GM12878 (cell line): ENCODE data around the gene PLEKHG2.

Experiments
- CEBPB ChIP-seq, 2 experiments: fragments of 150-350 bp in 1 of 2; IDR thresholded peaks; 2 replicates each; pipeline ENCODE4 v1.6.1; 2012 to 2014; ENCODE audit warnings: low read depth in 2 of 2, low read length in 2 of 2, borderline replicate concordance in 1 of 2, inconsistent platforms in 1 of 2
- CTCF ChIP-seq, 3 experiments: IDR thresholded peaks in 2 of 3; conservative IDR thresholded peaks in 1 of 3; 2 replicates each; pipeline ENCODE4 v1.5.1; 2011; ENCODE audit warnings: low read depth in 3 of 3, low read length in 3 of 3, mild to moderate bottlenecking in 3 of 3, control low read depth in 2 of 3, moderate library complexity in 2 of 3, inconsistent platforms in 1 of 3, mixed read lengths in 1 of 3; ENCODE audit not compliant: control insufficient read depth in 2 of 3, insufficient read depth in 1 of 3; ENCODE audit errors: extremely low read depth in 1 of 3
- RBBP5 ChIP-seq: fragments of 200-600 bp; sonication (generic); conservative IDR thresholded peaks from 2 replicates; pipeline ENCODE4 v1.6.1; 2016

GRCh38 chr19:39471756-39472536 is 59.5 kb downstream of the PLEKHG2 start:
- TF ChIP-seq CEBPB (IDR thresholded peaks at IDR 0.05; ENCODE audit: borderline replicate concordance in 1 of 2, low read depth in 2 of 2, low read length in 2 of 2) (no peak), RBBP5 (no peak), CTCF (IDR thresholded peaks at IDR 0.05 in 2 of 3, conservative IDR thresholded peaks at IDR 0.05 in 1 of 3; ENCODE audit: control insufficient read depth in 2 of 3, extremely low read depth in 1 of 3, insufficient read depth in 1 of 3, low read depth in 3 of 3, low read length in 3 of 3) (no peak)
